HepG2 (cell line): ENCODE results near the gene SCFD2. TPM values are rescaled to one million over a fixed set of nuclear protein-coding genes. Genes with fewer than 3 reads are reported as not detected.

Experiments
- ATAC-seq: fragments of 200-7000 bp; cut with Tn5 transposase; 3 replicates; pipeline ENCODE4 v1.9.1; 2020; ENCODE audit warnings: mild to moderate bottlenecking, moderate library complexity
- BruUV-seq: library from RNA; stranded (reverse); fragments of 400-500 nt; replicated peaks from 2 replicates; lab custom pipeline; 2021; lab: Mats Ljungman, UMichigan
- CTCF ChIA-PET: fragments of 300-600 bp; formaldehyde crosslinking; extraction: SDS; loops from one replicate; lab custom pipeline; 2021; ENCODE audit warnings: low total read pairs, inconsistent platforms, low intra/inter-chr PET ratio; lab: Yijun Ruan, JAX
- POLR2A ChIA-PET: fragments of 350-600 bp; sonication (Branson Sonifier 250); formaldehyde crosslinking; loops from one replicate; lab custom pipeline; 2020; ENCODE audit warnings: antibody characterized with exemption, inconsistent platforms; lab: Yijun Ruan, JAX
- DNase-seq: peaks from one replicate; pipeline ENCODE4 v3.0.0-alpha.2; 2015; ENCODE audit warnings: low spot score
- FAIRE-seq: peaks from 3 replicates; lab custom pipeline; 2011; peaks lifted over from hg19 to GRCh38; lab: Jason Lieb, UNC
- H2AFZ ChIP-seq: one replicate; pipeline ENCODE4 v1.6.1; 2011; ENCODE audit warnings: low read length, inconsistent platforms
- H3K27ac ChIP-seq: fragments of 300-600 bp; 3 replicates; pipeline ENCODE4 v1.8.0; 2011; ENCODE audit warnings: mixed run types, mild to moderate bottlenecking, mixed read lengths, low read length, inconsistent platforms; ENCODE audit not compliant: insufficient read depth; ENCODE audit errors: extremely low read length
- H3K27me3 ChIP-seq, 2 experiments: fragments of 200-600 bp in 1 of 2; 2 replicates in 1 of 2; 3 replicates in 1 of 2; pipeline versions ENCODE4 v1.6.0 to v1.8.0; 2011; ENCODE audit warnings: low read length in 2 of 2, mild to moderate bottlenecking in 2 of 2, moderate library complexity in 2 of 2, inconsistent platforms in 1 of 2; ENCODE audit not compliant: insufficient read depth in 2 of 2, control insufficient read depth in 1 of 2
- H3K36me3 ChIP-seq, 2 experiments: fragments of 200-600 bp in 1 of 2; replicated peaks in 1 of 2; 2 replicates in 1 of 2; 3 replicates in 1 of 2; pipeline versions ENCODE4 v1.5.1 to v1.8.0; 2011; ENCODE audit warnings: low read length in 2 of 2, inconsistent platforms in 1 of 2; ENCODE audit not compliant: insufficient read depth in 2 of 2, control insufficient read depth in 1 of 2
- H3K4me1 ChIP-seq: 2 replicates; pipeline ENCODE4 v1.5.1; 2012; ENCODE audit warnings: low read length, inconsistent platforms; ENCODE audit not compliant: insufficient read depth
- H3K4me2 ChIP-seq: 2 replicates; pipeline ENCODE4 v1.6.0; 2011; ENCODE audit warnings: low read depth, low read length, inconsistent platforms
- H3K4me3 ChIP-seq, 3 experiments: fragments of 200-600 bp in 1 of 3; sonication (generic), shearing (Covaris generic) in 1 of 3; replicated peaks in 1 of 3; 2 replicates each; pipeline ENCODE4 v1.5.1; 2011 to 2016; ENCODE audit warnings: low read length in 3 of 3, inconsistent platforms in 2 of 3, low read depth in 2 of 3, mild to moderate bottlenecking in 2 of 3, control low read depth in 1 of 3, mixed read lengths in 1 of 3; ENCODE audit not compliant: insufficient read depth in 1 of 3
- H3K79me2 ChIP-seq: one replicate; pipeline ENCODE4 v1.6.1; 2011; ENCODE audit warnings: low read length, inconsistent platforms; ENCODE audit not compliant: insufficient read depth
- H3K9ac ChIP-seq: 2 replicates; pipeline ENCODE4 v1.6.0; 2011; ENCODE audit warnings: mild to moderate bottlenecking, low read depth, low read length, inconsistent platforms; ENCODE audit not compliant: insufficient read depth
- H3K9me3 ChIP-seq: 2 replicates; pipeline ENCODE4 v1.5.1; 2012; ENCODE audit warnings: mild to moderate bottlenecking, low read length
- H4K20me1 ChIP-seq: 2 replicates; pipeline ENCODE4 v1.6.0; 2011; ENCODE audit warnings: inconsistent platforms, mild to moderate bottlenecking, low read length, moderate library complexity; ENCODE audit not compliant: insufficient read depth
- ARID4A ChIP-seq: sonication (generic); formaldehyde crosslinking; IDR thresholded peaks from 2 replicates; pipeline ENCODE4 v1.5.0; 2020; ENCODE audit warnings: mild to moderate bottlenecking, missing genetic modification reagents, borderline replicate concordance
- CAMTA2 ChIP-seq: sonication (generic); formaldehyde crosslinking; IDR thresholded peaks from 2 replicates; pipeline ENCODE4 v1.4.0; 2020; ENCODE audit warnings: mild to moderate bottlenecking, missing genetic modification reagents, borderline replicate concordance
- CBX1 ChIP-seq: IDR thresholded peaks from one replicate; pipeline ENCODE4 v1.6.1; 2016; ENCODE audit warnings: antibody characterized with exemption, low read depth
- HDAC2 ChIP-seq: sonication (generic); formaldehyde crosslinking; IDR thresholded peaks from 2 replicates; pipeline ENCODE4 v1.4.0; 2020; ENCODE audit warnings: missing genetic modification reagents
- TCF7L2 ChIP-seq: IDR thresholded peaks from 2 replicates; pipeline ENCODE4 v1.6.1; 2011; ENCODE audit warnings: mild to moderate bottlenecking, low read depth, low read length, moderate library complexity
- WIZ ChIP-seq: sonication (generic); formaldehyde crosslinking; IDR thresholded peaks from 2 replicates; pipeline ENCODE4 v1.5.1; 2020; ENCODE audit warnings: mild to moderate bottlenecking, missing genetic modification reagents
- XRCC5 ChIP-seq: fragments of 200-400 bp; formaldehyde crosslinking; optimal IDR thresholded peaks from 2 replicates; pipeline ENCODE3; 2017; ENCODE audit warnings: mild to moderate bottlenecking, low read length
- YY1 ChIP-seq: IDR thresholded peaks from 2 replicates; pipeline ENCODE4 v1.6.1; 2011; ENCODE audit warnings: low read length, low read depth, moderate library complexity, mild to moderate bottlenecking; ENCODE audit not compliant: insufficient read depth, insufficient replicate concordance
- ZFP90 ChIP-seq: sonication (generic); formaldehyde crosslinking; IDR thresholded peaks from 2 replicates; pipeline ENCODE4 v1.8.0; 2022; ENCODE audit warnings: missing genetic modification reagents, mild to moderate bottlenecking, inconsistent platforms, borderline replicate concordance
- ZMYM3 ChIP-seq: sonication (generic); formaldehyde crosslinking; IDR thresholded peaks from 2 replicates; pipeline ENCODE4 v1.5.1; 2020; ENCODE audit warnings: mild to moderate bottlenecking, missing genetic modification reagents
- ZNF143 ChIP-seq: sonication (generic); formaldehyde crosslinking; IDR thresholded peaks from 2 replicates; pipeline ENCODE4 v1.4.0; 2020; ENCODE audit warnings: missing genetic modification reagents
- ZNF512 ChIP-seq: sonication (generic); formaldehyde crosslinking; IDR thresholded peaks from 2 replicates; pipeline ENCODE4 v1.4.0; 2020; ENCODE audit warnings: mild to moderate bottlenecking, missing genetic modification reagents
- ZNF574 ChIP-seq: sonication (generic); formaldehyde crosslinking; IDR thresholded peaks from 2 replicates; pipeline ENCODE4 v1.4.0; 2020; ENCODE audit warnings: missing genetic modification reagents
- ZNF644 ChIP-seq: IDR thresholded peaks from 2 replicates; pipeline ENCODE4 v1.6.1; 2016; ENCODE audit warnings: low read depth
- WGBS: methylation state at CpG from one replicate; pipeline ENCODE4 v1.1.6; 2017; ENCODE audit warnings: low lambda C conversion rate; 5-methylcytosine and 5-hydroxymethylcytosine counted together
- in situ Hi-C: cut with HindIII; loops from 2 replicates; pipeline ENCODE4 v1.10.0; 2017; ENCODE audit warnings: low pct_unique_long_range_greater_than_20kb; ENCODE audit not compliant: extremely low pct_ligation_motif_present
- intact Hi-C: fragments of 100-400 bp; cut with micrococcal nuclease; formaldehyde crosslinking; loops from one replicate; pipeline ENCODE4 v1.10.0; 2022; ENCODE audit not compliant: unreplicated experiment
- polyA plus RNA-seq, 8 experiments: library from polyadenylated mRNA; depleted of rRNA in 3 of 8; stranded (reverse) in 7 of 8; unstranded in 1 of 8; fragments of >200 nt; fragmentation: Illumina TruSeq in 4 of 8; extraction: Trizol in 4 of 8; gene quantifications; 2 replicates each; pipeline versions ENCODE4 v1.2.1 to v1.2.3, GENCODE V29; 2011 to 2016; ENCODE audit warnings: low read depth in 4 of 8, missing spikeins in 1 of 8, mixed read lengths in 1 of 8; ENCODE audit not compliant: insufficient read depth in 1 of 8
- total RNA-seq, 5 experiments: library from RNA; depleted of rRNA; stranded (reverse); fragments of >200 nt; fragmentation: Illumina TruSeq; extraction: Trizol; gene quantifications; 2 replicates each; pipeline ENCODE4 v1.2.3, GENCODE V29; 2016; ENCODE audit warnings: low read depth in 1 of 5

SCFD2 gene
- total and polyA plus RNA-seq, 2 of the 13 experiments (the other 11 are each of a cell fraction or from before 2014, with no cell fraction given), result 4.6 to 15.6 TPM

DNA sequence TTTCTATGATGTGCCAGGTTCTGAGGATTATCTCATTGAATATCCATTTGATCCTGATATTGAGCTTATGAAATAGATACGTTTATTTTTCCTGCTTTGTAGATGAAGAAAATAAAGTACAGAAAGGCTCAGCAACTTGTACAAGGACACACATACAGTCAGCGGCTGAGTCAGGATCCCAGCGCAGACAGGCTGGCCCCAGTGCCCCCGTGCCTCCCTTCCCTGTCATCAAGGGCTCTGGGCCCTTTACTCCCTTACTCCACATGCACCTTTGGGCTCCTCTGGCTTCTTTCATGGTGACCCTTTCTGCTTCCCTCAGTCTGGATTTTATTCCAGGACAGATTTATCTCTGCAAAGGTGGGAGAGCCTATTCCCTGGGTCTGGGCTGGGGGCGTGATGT lies 490.9 kb downstream of the SCFD2 start:
- no peak overlapping the region for H3K4me2 ChIP-seq
- no peaks in the 10 kb centered on the region for H3K9me3 ChIP-seq
- H3K4me3 ChIP-seq, result no peak overlapping the region
- no peak for TF ChIP-seq CAMTA2
- TF ChIP-seq XRCC5, result no peak
- TF ChIP-seq CBX1, result no peak
- no peak for TF ChIP-seq ARID4A (CRISPR knock-in tag)
- TF ChIP-seq HDAC2 (CRISPR knock-in tag), result no peak
- no peak for TF ChIP-seq TCF7L2
- no peak for TF ChIP-seq ZNF644 (CRISPR knock-in tag)
- no peak for TF ChIP-seq ZFP90 (CRISPR knock-in tag)
- no peak for TF ChIP-seq YY1
- TF ChIP-seq ZNF143 (CRISPR knock-in tag), result no peak
- no peak for TF ChIP-seq ZMYM3 (CRISPR knock-in tag)
- TF ChIP-seq ZNF512 (CRISPR knock-in tag), result no peak
- TF ChIP-seq WIZ (CRISPR knock-in tag), result no peak
- no peak for TF ChIP-seq ZNF574 (CRISPR knock-in tag)
- TF ChIP-seq, all 625 proteins: peak for 0
- POLR2A ChIA-PET, result no interaction called here
- Histone ChIP-seq H3K9ac (no peak overlapping the region), H3K27ac (no peak overlapping the region), H3K79me2 (no peaks in the 10 kb centered on the region), H3K4me1 (no peaks in the 10 kb centered on the region), H4K20me1 (no peaks in the 10 kb centered on the region), H3K27me3 (no peaks in the 10 kb centered on the region; a peak in 1 of 5 replicates), H2AFZ (no peak overlapping the region), H3K36me3 (peaks cover 0 to 1% of the 10 kb centered on the region in 2 experiments; a peak in 2 of 5 replicates)
- no peak for ATAC-seq
- CTCF ChIA-PET, result no interaction called here
- BruUV-seq, result no TSS peak
- 92% methylated on average over 5 of the region's 5 CpGs for WGBS
- no peak for FAIRE-seq
- intact Hi-C loops, result loop anchor here (5.0 kb wide), 1 partner anchor 1217 kb away; no protein-coding TSS in a partner anchor
- DNase-seq, result no peak
- in situ Hi-C loops, result no loop called here
